H9 (cell line): ENCODE measurements around the gene CEP97. TPM values are rescaled to one million over a fixed set of nuclear protein-coding genes. Genes with fewer than 3 reads are reported as not detected.

Source experiments
- DNase-seq: peaks from one replicate; pipeline ENCODE4 v3.0.0-alpha.2; 2017
- H2AFZ ChIP-seq: one replicate; pipeline ENCODE4 v1.6.1; 2013; ENCODE audit warnings: mild to moderate bottlenecking, low read length, control low read depth, moderate library complexity
- H2AK5ac ChIP-seq: 2 replicates; pipeline ENCODE4 v1.6.1; 2013; ENCODE audit warnings: low read length, control low read depth, mixed read lengths; ENCODE audit not compliant: insufficient read length
- H2BK120ac ChIP-seq: one replicate; pipeline ENCODE4 v1.6.1; 2013; ENCODE audit warnings: low read depth, mild to moderate bottlenecking, low read length, control low read depth, inconsistent platforms; ENCODE audit not compliant: poor library complexity, severe bottlenecking
- H2BK12ac ChIP-seq: 2 replicates; pipeline ENCODE4 v1.6.1; 2013; ENCODE audit warnings: low read length, control low read depth, mixed read lengths, low read depth; ENCODE audit not compliant: insufficient read length
- H2BK15ac ChIP-seq: 2 replicates; pipeline ENCODE4 v1.6.1; 2013; ENCODE audit warnings: low read depth, low read length, control low read depth
- H2BK20ac ChIP-seq: one replicate; pipeline ENCODE4 v1.6.1; 2013; ENCODE audit warnings: low read depth, mild to moderate bottlenecking, low read length, control low read depth, inconsistent platforms; ENCODE audit not compliant: poor library complexity, severe bottlenecking
- H2BK5ac ChIP-seq: 2 replicates; pipeline ENCODE4 v1.6.1; 2013; ENCODE audit warnings: low read length, control low read depth, mixed read lengths; ENCODE audit not compliant: insufficient read length
- H3K14ac ChIP-seq: 2 replicates; pipeline ENCODE4 v1.6.1; 2013; ENCODE audit warnings: low read length, control low read depth; ENCODE audit not compliant: insufficient read depth
- H3K18ac ChIP-seq: 2 replicates; pipeline ENCODE4 v1.6.1; 2013; ENCODE audit warnings: low read depth, mild to moderate bottlenecking, mixed read lengths, low read length, control low read depth; ENCODE audit not compliant: insufficient read length
- H3K23ac ChIP-seq: 2 replicates; pipeline ENCODE4 v1.6.1; 2013; ENCODE audit warnings: low read length, control low read depth, mixed read lengths, low read depth; ENCODE audit not compliant: insufficient read length
- H3K23me2 ChIP-seq: 2 replicates; pipeline ENCODE4 v1.6.1; 2013; ENCODE audit warnings: low read depth, mild to moderate bottlenecking, mixed read lengths, low read length, control low read depth; ENCODE audit not compliant: insufficient read length, poor library complexity, severe bottlenecking
- H3K27ac ChIP-seq: 2 replicates; pipeline ENCODE4 v1.5.1; 2013; ENCODE audit warnings: low read length, control low read depth, mixed read lengths, low read depth; ENCODE audit not compliant: insufficient read length
- H3K27me3 ChIP-seq: 2 replicates; pipeline ENCODE4 v1.6.1; 2013; ENCODE audit warnings: low read length, control low read depth, inconsistent platforms; ENCODE audit not compliant: insufficient read depth
- H3K4ac ChIP-seq: 2 replicates; pipeline ENCODE4 v1.6.1; 2013; ENCODE audit warnings: low read depth, mild to moderate bottlenecking, control low read depth, inconsistent platforms, low read length, moderate library complexity
- H3K4me1 ChIP-seq: 2 replicates; pipeline ENCODE4 v1.6.1; 2013; ENCODE audit warnings: low read length, control low read depth, inconsistent platforms; ENCODE audit not compliant: insufficient read depth
- H3K4me2 ChIP-seq: 2 replicates; pipeline ENCODE4 v1.6.1; 2013; ENCODE audit warnings: low read length, control low read depth, mixed read lengths; ENCODE audit not compliant: insufficient read length, insufficient read depth
- H3K56ac ChIP-seq: 2 replicates; pipeline ENCODE4 v1.6.1; 2013; ENCODE audit warnings: low read depth, mild to moderate bottlenecking, mixed read lengths, low read length, control low read depth; ENCODE audit not compliant: insufficient read length
- H3K79me1 ChIP-seq: 2 replicates; pipeline ENCODE4 v1.6.1; 2013; ENCODE audit warnings: low read depth, mild to moderate bottlenecking, moderate library complexity, low read length, control low read depth, inconsistent platforms; ENCODE audit not compliant: insufficient read depth, poor library complexity, severe bottlenecking
- H3K79me2 ChIP-seq: 2 replicates; pipeline ENCODE4 v1.6.1; 2013; ENCODE audit warnings: low read length, control low read depth, inconsistent platforms; ENCODE audit not compliant: insufficient read depth
- H3K9ac ChIP-seq: 2 replicates; pipeline ENCODE4 v1.6.1; 2013; ENCODE audit warnings: low read length, control low read depth, mixed read lengths; ENCODE audit not compliant: insufficient read length; ENCODE audit errors: extremely low read depth
- H3K9me3 ChIP-seq: one replicate; pipeline ENCODE4 v1.6.1; 2013; ENCODE audit warnings: low read depth, low read length, inconsistent platforms; ENCODE audit not compliant: control insufficient read depth
- H3T11ph ChIP-seq: one replicate; pipeline ENCODE4 v1.6.1; 2013; ENCODE audit warnings: mild to moderate bottlenecking, low read length, control low read depth, inconsistent platforms
- H4K20me1 ChIP-seq: one replicate; pipeline ENCODE4 v1.6.1; 2013; ENCODE audit not compliant: control insufficient read depth, insufficient read length, insufficient read depth
- H4K5ac ChIP-seq: 2 replicates; pipeline ENCODE4 v1.6.1; 2013; ENCODE audit warnings: low read depth, mild to moderate bottlenecking, mixed read lengths, low read length, control low read depth; ENCODE audit not compliant: insufficient read length
- H4K8ac ChIP-seq: replicated peaks from 2 replicates; pipeline ENCODE4 v1.6.1; 2013; ENCODE audit warnings: low read length, control low read depth, mixed read lengths, low read depth; ENCODE audit not compliant: insufficient read length
- H4K91ac ChIP-seq: 2 replicates; pipeline ENCODE4 v1.6.1; 2013; ENCODE audit warnings: low read depth, mild to moderate bottlenecking, moderate library complexity, mixed read lengths, low read length, control low read depth; ENCODE audit not compliant: insufficient read length
- H3K27ac Mint-ChIP-seq, 3 experiments: 2 replicates in 2 of 3; 3 replicates in 1 of 3; pipeline ENCODE4 v1.8.0; 2020 to 2021; ENCODE audit warnings: mixed read lengths in 3 of 3, mild to moderate bottlenecking in 1 of 3, moderate library complexity in 1 of 3
- H3K27me3 Mint-ChIP-seq: 2 replicates; pipeline ENCODE4 v1.8.0; 2021; ENCODE audit warnings: low read depth, mild to moderate bottlenecking, moderate library complexity, mixed read lengths
- H3K36me3 Mint-ChIP-seq, 3 experiments: 2 replicates in 2 of 3; 3 replicates in 1 of 3; pipeline ENCODE4 v1.8.0; 2020 to 2021; ENCODE audit warnings: low read depth in 3 of 3, mixed read lengths in 3 of 3; ENCODE audit not compliant: insufficient read depth in 1 of 3
- H3K4me1 Mint-ChIP-seq, 2 experiments: 2 replicates each; pipeline ENCODE4 v1.8.0; 2020; ENCODE audit warnings: mixed read lengths in 2 of 2
- H3K4me3 Mint-ChIP-seq, 2 experiments: 2 replicates in 1 of 2; 3 replicates in 1 of 2; pipeline ENCODE4 v1.8.0; 2020 to 2021; ENCODE audit warnings: mild to moderate bottlenecking in 2 of 2, mixed read lengths in 2 of 2, moderate library complexity in 1 of 2
- H3K9me3 Mint-ChIP-seq, 2 experiments: 2 replicates in 1 of 2; 3 replicates in 1 of 2; pipeline ENCODE4 v1.8.0; 2020; ENCODE audit warnings: mild to moderate bottlenecking in 2 of 2, mixed read lengths in 2 of 2, moderate library complexity in 1 of 2
- WGBS: extraction: QIAGEN DNeasy Blood & Tissue Kit; methylation state at CpG from one replicate; pipeline ENCODE4 v1.1.7; 2013; ENCODE audit warnings: missing lambda C conversion rate, low lambda C conversion rate, mixed read lengths; ENCODE audit not compliant: insufficient read length; ENCODE audit errors: extremely low coverage; 5-methylcytosine and 5-hydroxymethylcytosine counted together
- total RNA-seq: library from RNA; stranded (reverse); gene quantifications from 2 replicates; pipeline ENCODE4 v1.2.1, GENCODE V29; 2021
- TF ChIP-seq, protein P1 (sequence below): fragments of 200-600 bp; sonication (generic); conservative IDR thresholded peaks from 3 replicates; pipeline ENCODE4 v1.8.0; 2021; ENCODE audit warnings: antibody characterized with exemption, mild to moderate bottlenecking

The CEP97 gene
- total RNA-seq, 1 experiment from 2014 or later = 13.9 TPM

DNA sequence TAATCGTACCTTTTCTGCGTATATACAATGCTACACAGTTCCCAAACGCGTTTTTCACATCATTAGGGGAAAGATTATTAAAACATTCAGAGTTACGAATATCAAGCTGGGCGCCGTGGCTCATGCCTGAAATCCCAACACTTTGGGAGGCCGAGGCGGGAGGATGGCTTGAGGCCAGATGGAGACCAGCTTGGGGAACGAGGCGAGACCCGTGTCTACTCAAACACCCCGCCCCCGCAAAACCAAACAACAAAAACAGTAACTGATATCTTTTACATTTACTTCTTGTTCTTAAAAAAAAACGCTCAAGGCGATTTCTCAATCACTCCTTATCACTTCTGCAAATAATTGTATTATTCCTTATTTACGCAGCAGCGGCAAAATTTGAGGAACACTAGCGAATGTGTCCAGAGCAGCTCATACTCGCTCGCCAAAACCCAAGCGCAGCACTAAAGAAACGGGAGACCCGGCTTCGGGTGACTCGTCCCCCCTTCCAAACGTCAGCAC lies 48.7 kb upstream of the CEP97 start:
- H4K91ac ChIP-seq = no peak overlapping the region
- no peak overlapping the region for H2AFZ ChIP-seq
- no peak overlapping the region for H4K8ac ChIP-seq
- no peaks in the 10 kb centered on the region for H3K27me3 ChIP-seq
- no peak overlapping the region for H3T11ph ChIP-seq
- H3K9me3 Mint-ChIP-seq = no peaks in the 10 kb centered on the region
- H3K4me1 Mint-ChIP-seq = peaks cover 14 to 23% of the 10 kb centered on the region in 2 experiments
- no peaks in the 10 kb centered on the region for H3K4me1 ChIP-seq
- no peak overlapping the region for H2BK120ac ChIP-seq
- H3K79me2 ChIP-seq = peaks cover 11% of the 10 kb centered on the region; the same call in 1 of the 2 replicates
- H3K9me3 ChIP-seq = no peaks in the 10 kb centered on the region
- peak overlapping the region; percentile 93 to 94 for H3K4me3 Mint-ChIP-seq
- peak overlapping the region; percentile 72 to 98 (median 97); a peak in 6 of 7 replicates for H3K27ac Mint-ChIP-seq
- no peaks in the 10 kb centered on the region for H3K79me1 ChIP-seq
- peak overlapping the region; percentile 79 for H3K9ac ChIP-seq
- no peak overlapping the region for H4K5ac ChIP-seq
- H2BK5ac ChIP-seq = no peak overlapping the region
- peaks cover 17 to 27% (median 25%) of the 10 kb centered on the region in 3 experiments for H3K36me3 Mint-ChIP-seq
- no peak overlapping the region for H2AK5ac ChIP-seq
- H2BK15ac ChIP-seq = no peak overlapping the region
- H3K23me2 ChIP-seq = no peaks in the 10 kb centered on the region
- H3K56ac ChIP-seq = no peak overlapping the region
- H3K18ac ChIP-seq = no peak overlapping the region
- H3K4me2 ChIP-seq = peak overlapping the region; percentile 44
- no peak overlapping the region for H2BK20ac ChIP-seq
- no peaks in the 10 kb centered on the region for H4K20me1 ChIP-seq
- H3K23ac ChIP-seq = no peak overlapping the region
- DNase-seq = no peak
- no peak overlapping the region for H3K14ac ChIP-seq
- no peak overlapping the region for H3K27ac ChIP-seq
- no CpG with 5 or more reads among the region's 27 CpGs for WGBS
- H3K27me3 Mint-ChIP-seq = peaks cover 1% of the 10 kb centered on the region; the same call in 1 of the 2 replicates
- no peak overlapping the region for H3K4ac ChIP-seq
- no peak overlapping the region for H2BK12ac ChIP-seq
- TF ChIP-seq, protein P1, sequence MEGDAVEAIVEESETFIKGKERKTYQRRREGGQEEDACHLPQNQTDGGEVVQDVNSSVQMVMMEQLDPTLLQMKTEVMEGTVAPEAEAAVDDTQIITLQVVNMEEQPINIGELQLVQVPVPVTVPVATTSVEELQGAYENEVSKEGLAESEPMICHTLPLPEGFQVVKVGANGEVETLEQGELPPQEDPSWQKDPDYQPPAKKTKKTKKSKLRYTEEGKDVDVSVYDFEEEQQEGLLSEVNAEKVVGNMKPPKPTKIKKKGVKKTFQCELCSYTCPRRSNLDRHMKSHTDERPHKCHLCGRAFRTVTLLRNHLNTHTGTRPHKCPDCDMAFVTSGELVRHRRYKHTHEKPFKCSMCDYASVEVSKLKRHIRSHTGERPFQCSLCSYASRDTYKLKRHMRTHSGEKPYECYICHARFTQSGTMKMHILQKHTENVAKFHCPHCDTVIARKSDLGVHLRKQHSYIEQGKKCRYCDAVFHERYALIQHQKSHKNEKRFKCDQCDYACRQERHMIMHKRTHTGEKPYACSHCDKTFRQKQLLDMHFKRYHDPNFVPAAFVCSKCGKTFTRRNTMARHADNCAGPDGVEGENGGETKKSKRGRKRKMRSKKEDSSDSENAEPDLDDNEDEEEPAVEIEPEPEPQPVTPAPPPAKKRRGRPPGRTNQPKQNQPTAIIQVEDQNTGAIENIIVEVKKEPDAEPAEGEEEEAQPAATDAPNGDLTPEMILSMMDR = no peak
